ENCODE measurements around the gene GABRE.

Gene GABRE

GRCh38 chrX:151958101-151958500 is 16.4 kb downstream of the GABRE start:
- in situ Hi-C loops (cut with HindIII; ENCODE audit: low sequenced_read_pairs), result no loop called here
- no peak overlapping the region for H3K4me3 ChIP-seq (ENCODE audit: low read depth, low read length)
- DNase-seq (ENCODE audit: low read depth), result no peak
- no peak for TF ChIP-seq CTCF (IDR thresholded peaks at IDR 0.05; ENCODE audit: low read depth, low read length, missing control alignments)

DNA sequence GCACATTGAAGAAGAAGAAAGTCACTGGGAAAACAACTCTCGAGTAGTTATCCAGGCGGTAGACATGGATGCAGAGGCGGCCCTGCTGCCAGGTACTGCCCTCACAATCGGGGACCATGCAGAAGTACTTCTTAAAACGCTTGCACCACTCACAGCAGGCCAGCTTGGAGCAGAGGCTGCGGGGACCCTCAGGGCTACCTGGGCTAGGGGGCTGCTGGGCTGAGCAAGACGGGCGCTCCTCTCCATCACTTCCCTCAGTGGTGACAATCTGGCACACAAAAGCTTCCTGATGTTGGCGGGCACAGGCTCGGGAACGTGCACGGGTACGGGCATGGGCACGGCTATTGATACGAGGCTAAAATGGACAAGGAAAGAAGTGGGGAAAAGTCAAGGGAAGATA is 19.7 kb downstream of the GABRE start:
- TF ChIP-seq CTCF (IDR thresholded peaks at IDR 0.05; ENCODE audit: low read depth, low read length, missing control alignments), result no peak
- H3K4me3 ChIP-seq (ENCODE audit: low read depth, low read length), result no peak overlapping the region
- no peak for DNase-seq (ENCODE audit: low read depth)
- in situ Hi-C loops (cut with HindIII; ENCODE audit: low sequenced_read_pairs), result no loop called here

DNA sequence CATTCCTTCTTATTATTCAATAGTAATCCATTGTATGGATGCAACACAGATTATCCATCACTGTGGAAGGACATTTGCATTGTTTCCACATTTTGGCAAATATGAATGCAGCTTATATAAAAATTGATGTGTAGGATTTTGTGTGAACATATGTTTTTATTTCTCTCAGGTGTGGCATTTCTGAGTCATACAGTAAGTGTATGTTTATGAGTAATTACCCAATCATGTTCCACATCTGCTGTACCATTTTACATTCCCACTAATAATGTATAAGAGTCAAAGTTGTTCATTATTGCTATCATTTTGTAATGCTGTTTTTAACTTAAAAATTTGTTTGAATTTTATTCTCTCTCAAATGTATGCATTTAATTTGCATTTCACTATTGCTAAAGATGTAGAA is 36.3 kb downstream of the GABRE start:
- in situ Hi-C loops (cut with HindIII; ENCODE audit: low sequenced_read_pairs), result no loop called here
- H3K4me3 ChIP-seq (ENCODE audit: low read depth, low read length), result no peak overlapping the region
- DNase-seq (ENCODE audit: low read depth), result no peak
- TF ChIP-seq CTCF (IDR thresholded peaks at IDR 0.05; ENCODE audit: low read depth, low read length, missing control alignments), result no peak

DNA sequence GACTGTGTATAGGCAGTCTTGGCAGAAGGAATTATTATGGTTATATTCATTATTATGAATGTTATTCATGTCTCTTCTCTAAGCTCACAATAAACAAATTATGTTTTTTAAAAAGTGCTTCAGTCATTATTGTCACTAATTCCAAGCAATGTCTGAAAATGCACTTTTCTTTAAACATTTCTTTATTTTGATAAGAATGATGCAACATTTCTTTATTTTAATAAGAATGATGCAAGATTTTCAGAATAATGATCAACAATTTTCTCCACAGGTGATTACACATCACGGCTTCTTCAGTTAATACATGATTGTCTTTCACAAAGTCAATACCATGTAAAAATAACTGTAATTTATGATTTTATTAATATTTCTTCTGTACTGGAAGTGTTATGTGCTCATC is 39.1 kb downstream of the GABRE start:
- no peak for TF ChIP-seq CTCF (IDR thresholded peaks at IDR 0.05; ENCODE audit: low read depth, low read length, missing control alignments)
- DNase-seq (ENCODE audit: low read depth), result no peak
- in situ Hi-C loops (cut with HindIII; ENCODE audit: low sequenced_read_pairs), result no loop called here
- no peak overlapping the region for H3K4me3 ChIP-seq (ENCODE audit: low read depth, low read length)

DNA sequence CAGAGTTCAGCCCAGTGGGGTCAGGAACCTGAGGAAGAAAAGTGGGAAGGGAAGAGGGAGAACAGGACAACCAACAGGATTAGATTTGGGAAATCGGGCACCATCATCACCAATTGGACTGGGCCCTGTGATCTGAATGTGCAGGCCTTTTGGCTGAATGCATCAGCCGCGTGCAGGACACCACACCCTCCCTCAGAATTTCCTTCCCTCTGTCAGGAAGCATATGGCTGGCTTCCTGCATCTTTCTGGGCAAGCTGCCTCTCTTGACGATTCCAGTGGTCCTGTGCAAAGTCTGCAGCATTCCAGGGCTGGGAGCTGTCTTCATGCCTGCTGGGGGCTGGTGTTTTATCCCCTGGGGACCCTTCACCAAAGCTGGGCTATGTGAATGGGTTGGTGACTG is 45.4 kb downstream of the GABRE start:
- H3K4me3 ChIP-seq (ENCODE audit: low read depth, low read length), result no peak overlapping the region
- DNase-seq (ENCODE audit: low read depth), result no peak
- TF ChIP-seq CTCF (IDR thresholded peaks at IDR 0.05; ENCODE audit: low read depth, low read length, missing control alignments), result no peak
- in situ Hi-C loops (cut with HindIII; ENCODE audit: low sequenced_read_pairs), result no loop called here

DNA sequence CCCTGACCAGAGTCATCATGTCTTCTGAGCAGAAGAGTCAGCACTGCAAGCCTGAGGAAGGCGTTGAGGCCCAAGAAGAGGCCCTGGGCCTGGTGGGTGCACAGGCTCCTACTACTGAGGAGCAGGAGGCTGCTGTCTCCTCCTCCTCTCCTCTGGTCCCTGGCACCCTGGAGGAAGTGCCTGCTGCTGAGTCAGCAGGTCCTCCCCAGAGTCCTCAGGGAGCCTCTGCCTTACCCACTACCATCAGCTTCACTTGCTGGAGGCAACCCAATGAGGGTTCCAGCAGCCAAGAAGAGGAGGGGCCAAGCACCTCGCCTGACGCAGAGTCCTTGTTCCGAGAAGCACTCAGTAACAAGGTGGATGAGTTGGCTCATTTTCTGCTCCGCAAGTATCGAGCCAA is 50.8 kb downstream of the GABRE start:
- H3K4me3 ChIP-seq (ENCODE audit: low read depth, low read length), result no peak overlapping the region
- no peak for DNase-seq (ENCODE audit: low read depth)
- no peak for TF ChIP-seq CTCF (IDR thresholded peaks at IDR 0.05; ENCODE audit: low read depth, low read length, missing control alignments)
- in situ Hi-C loops (cut with HindIII; ENCODE audit: low sequenced_read_pairs), result no loop called here

DNA sequence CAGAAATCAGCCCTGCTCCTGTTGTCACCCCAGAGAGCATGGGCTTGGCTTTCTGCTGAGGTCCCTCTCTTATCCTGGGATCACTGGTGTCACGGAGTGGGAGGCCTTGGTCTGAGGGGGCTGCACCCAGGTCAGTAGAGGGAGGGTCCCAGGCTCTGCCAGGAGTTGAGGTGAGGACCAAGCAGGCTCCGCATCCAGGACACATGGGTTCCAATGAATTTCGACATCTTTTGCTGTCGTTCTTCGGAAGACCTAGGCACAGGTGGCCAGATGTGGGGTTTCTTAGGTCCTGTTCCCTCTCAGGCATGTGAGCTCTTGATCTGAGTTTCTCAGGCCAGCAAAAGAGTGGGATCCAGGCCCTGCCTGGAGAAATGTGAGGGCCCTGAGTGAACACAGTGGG is 51.8 kb downstream of the GABRE start:
- TF ChIP-seq CTCF (IDR thresholded peaks at IDR 0.05; ENCODE audit: low read depth, low read length, missing control alignments), result no peak
- no peak for DNase-seq (ENCODE audit: low read depth)
- no peak overlapping the region for H3K4me3 ChIP-seq (ENCODE audit: low read depth, low read length)
- in situ Hi-C loops (cut with HindIII; ENCODE audit: low sequenced_read_pairs), result no loop called here
